Right renal pelvis (tissue), 4 donors: ENCODE measurements around the gene CIP2A. TPM values are rescaled to one million over a fixed set of nuclear protein-coding genes. Genes with fewer than 3 reads are reported as not detected.

Experiments
- DNase-seq, 4 donors: peaks; one replicate each; pipeline ENCODE4 v3.0.0-alpha.2; 2013; ENCODE audit warnings: low read depth in 4 of 4, low spot score in 3 of 4, missing footprints in 1 of 4
- polyA plus RNA-seq, 4 donors: library from polyadenylated mRNA; unstranded; fragments of 120-200 nt; gene quantifications; one replicate each; pipeline ENCODE4 v1.2.1, GENCODE V29; 2013; ENCODE audit not compliant: insufficient read length in 4 of 4

CIP2A gene
- polyA plus RNA-seq, 4 donors = 17.2 to 20.7 (median 19.1) TPM

GRCh38 chr3:108512671-108513070 lies 76.6 kb downstream of the CIP2A start:
- DNase-seq = no peak

GRCh38 chr3:108511490-108511889 lies 77.7 kb downstream of the CIP2A start:
- no peak for DNase-seq

- DNase-seq = no peak
Measured at GRCh38 chr3:108511055-108511454, 78.2 kb downstream of the CIP2A start.

- no peak for DNase-seq
Measured at GRCh38 chr3:108510496-108510895, 78.7 kb downstream of the CIP2A start, which contains the start of gene MYH15. Gene MYH15 (minus strand): TSS chr3:108510596. CDS start chr3:108510530, 66 bp downstream.

- no peak for DNase-seq
Measured at GRCh38 chr3:108509871-108510270, 79.4 kb downstream of the CIP2A start.

- no peak for DNase-seq
Measured at GRCh38 chr3:108509263-108509662, 80.0 kb downstream of the CIP2A start.

- DNase-seq = no peak
Measured at GRCh38 chr3:108507902-108508301, 81.3 kb downstream of the CIP2A start.

- DNase-seq = no peak
Measured at GRCh38 chr3:108505811-108506210, 83.4 kb downstream of the CIP2A start.

GRCh38 chr3:108503722-108504121 lies 85.5 kb downstream of the CIP2A start:
- no peak for DNase-seq

GRCh38 chr3:108501535-108501934 lies 87.7 kb downstream of the CIP2A start:
- DNase-seq = no peak

- DNase-seq = no peak
Measured at GRCh38 chr3:108500728-108501127, 88.5 kb downstream of the CIP2A start.

Other genes with a start within 250 kb of the CIP2A start
- under 1 TPM; 0.25 to 0.42 (median 0.27) TPM for gene MYH15, start 78.8 kb downstream of the CIP2A start, polyA plus RNA-seq
- gene DZIP3, start 284 bp upstream of the CIP2A start, polyA plus RNA-seq = 10 to 100 TPM; 29.0 to 38.5 (median 33.9) TPM
- not detected for gene RETNLB, start 168.0 kb upstream of the CIP2A start, polyA plus RNA-seq
- gene TRAT1, start 233.3 kb upstream of the CIP2A start, polyA plus RNA-seq = under 1 TPM in 2 of 4 donors, not detected in 2; 0.21 to 0.22 TPM